Measurements from ENCODE around the gene SMAD3. TPM values are rescaled to one million over a fixed set of nuclear protein-coding genes. Genes with fewer than 3 reads are reported as not detected.
A peak's percentile ranks its signal among the peaks of the same experiment; 100 is the strongest.
"Not testable (repeated sequence)": the region's sequence is repeated elsewhere in the genome, so short reads cannot be mapped to it uniquely, and the experiment has no call there.

The SMAD3 gene
- total RNA-seq, 1 donor from 2014 or later: 34.6 TPM

DNA sequence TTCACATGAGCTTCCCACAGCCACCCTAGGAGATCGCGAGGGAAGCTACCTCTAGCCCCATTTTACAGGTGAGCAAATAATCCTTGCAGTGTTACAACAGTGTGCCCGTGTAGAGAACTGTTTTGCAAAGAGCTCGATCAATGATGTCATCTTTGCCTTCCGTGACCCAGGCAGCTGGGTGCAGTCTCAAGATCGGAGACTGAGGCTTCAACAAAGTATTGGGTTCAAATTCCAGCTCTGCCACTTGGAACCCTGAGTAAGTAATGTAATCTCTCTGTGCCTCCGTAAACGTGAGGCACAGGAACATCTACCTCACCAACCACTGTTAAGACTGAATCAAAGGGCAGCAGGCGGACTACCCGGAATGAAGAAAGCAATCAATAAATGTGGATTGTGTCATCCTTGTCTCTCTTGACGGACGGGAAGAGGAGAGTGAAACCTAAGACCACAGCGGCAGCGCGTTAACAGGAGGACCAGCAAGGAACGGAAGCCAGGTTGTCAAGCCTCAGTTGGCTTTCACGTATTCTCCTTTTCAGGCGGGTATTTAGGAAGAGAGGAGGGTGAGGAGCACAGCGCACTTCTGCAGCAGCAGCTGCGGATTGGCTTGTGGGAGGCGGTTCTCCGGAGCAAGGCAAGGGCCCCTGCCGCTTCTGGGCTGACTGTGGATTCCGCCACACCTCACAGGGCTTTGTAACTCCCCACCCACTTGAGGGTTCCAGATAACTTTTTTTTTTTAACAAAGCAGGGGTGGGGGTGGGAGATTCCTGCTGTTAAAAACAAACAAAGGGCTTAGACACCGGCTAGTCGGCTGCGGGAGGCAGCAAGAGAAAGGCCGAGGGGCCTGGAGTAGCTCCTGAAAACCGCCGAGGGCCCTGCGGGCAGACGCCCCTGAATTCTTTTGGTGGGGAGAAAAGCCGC is 1.5 kb upstream of the SMAD3 start:
- peak; percentile 52 for DNase-seq

DNA sequence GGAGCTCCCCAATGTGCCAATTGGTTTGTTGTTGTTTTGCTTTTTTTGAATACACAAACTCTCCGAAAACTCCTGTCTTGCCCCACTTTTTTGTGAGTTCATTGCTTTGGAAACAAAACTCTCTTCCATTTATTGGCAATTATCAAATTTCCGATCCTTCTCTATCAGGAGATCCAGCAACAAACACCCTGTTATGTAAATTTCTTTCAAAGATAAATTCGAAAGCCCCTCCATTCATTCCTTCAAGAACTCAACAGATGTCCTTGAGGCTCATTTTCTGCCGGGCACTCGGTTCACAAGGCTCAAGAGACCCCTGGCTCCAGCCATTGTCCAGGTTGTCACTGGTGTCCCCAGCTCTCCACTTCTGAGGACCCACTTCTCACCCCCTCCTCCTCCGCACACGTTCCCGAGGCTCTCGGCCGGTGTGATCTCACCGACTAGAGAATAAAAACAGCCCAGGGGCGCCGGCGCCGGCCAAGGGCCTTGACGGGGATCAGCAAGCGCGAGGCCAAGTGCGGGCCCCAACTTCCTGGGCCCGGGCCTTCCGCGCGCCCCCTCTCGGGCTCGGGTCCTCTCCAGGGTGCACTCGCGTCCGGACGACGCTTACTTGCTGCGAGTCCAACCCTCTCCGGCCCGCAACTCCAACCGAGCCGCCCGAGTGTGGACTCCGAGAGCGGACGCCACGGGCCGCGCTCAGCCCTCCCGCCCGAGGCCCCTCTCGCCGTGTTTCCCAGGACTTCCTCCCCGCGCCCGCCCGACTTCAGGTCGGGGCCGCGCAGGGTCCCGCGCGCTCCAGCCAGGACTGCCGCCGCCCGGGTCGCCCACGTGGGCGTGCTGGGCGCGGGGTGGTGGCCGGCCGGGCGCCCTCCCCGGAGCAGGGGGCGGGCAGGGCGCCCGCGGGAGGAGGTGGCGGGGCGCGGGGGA is 533 bp upstream of the SMAD3 start:
- peak; percentile 66 for DNase-seq

DNA sequence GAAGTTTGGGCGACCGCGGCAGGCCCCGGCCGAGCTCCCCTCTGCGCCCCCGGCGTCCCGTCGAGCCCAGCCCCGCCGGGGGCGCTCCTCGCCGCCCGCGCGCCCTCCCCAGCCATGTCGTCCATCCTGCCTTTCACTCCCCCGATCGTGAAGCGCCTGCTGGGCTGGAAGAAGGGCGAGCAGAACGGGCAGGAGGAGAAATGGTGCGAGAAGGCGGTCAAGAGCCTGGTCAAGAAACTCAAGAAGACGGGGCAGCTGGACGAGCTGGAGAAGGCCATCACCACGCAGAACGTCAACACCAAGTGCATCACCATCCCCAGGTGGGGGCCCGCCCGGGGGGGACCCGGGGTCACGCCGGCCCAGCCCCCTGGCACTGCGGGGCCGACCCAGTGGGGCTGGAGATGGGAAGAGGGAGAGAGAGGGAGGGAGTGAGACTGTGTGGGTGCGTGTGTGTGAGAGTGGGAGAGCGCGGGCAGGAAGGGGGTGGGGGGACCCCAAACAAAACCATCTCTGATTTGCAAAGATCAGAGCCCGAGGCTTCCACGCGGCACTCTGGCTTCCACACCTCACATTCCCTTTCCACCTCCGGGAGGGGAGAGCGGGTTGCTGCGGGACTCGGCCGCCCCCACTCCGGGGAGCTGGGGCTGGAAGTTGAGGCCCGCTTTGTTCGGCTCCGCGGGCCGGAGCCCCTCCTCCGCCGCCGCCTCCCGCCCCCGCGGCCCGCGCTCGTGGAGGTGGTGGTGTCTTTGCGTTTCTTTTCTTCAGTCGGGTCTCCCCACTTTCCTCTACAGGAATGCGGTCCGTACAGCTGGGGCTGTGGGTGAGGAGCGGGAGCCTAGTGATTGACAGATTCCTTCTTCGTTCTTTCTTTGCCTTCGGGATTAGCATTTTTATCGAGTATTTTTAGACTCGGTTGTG is 898 bp downstream of the SMAD3 start:
- DNase-seq: no peak

DNA sequence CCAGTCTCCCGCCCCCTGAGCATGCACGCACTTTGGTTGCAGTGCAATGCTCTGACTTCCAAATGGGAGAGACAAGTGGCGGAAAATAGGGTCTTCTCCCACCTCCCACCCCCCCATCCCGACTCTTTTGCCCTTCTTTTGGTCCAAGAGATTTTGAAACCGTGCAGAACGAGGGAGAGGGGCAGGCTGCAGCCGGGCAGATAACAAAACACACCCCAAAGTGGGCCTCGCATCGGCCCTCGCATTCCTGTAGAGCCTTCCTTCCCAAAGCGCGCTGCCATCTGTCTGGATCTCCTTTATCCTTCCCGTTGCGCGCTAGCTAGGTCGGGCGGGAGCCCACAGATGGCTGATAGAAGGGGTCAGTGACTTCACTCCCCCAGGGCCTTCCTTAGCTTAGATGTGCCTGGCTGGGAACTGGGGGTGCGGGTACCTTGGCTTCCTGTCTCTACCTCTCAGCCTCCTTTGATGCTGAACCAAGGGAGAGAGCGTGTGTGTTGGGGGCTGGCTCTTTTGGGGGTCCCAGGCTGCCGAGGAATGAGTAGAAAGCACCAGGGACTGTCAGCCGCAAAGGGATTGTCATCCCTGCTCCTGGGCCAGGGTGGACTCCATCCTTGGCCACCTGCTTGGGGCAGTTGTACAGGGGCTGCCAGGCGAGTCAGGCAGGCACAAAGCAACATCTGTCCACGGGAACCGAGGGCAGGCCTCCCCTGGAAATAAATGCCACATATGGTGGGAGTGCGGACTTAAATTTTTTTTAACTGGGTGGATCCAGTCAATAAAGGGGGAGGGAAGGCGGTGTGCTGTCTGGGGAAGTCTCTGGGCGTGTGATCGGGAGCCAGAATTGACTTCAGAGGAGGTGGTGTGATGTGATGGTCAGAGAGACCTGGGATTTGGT is 1.8 kb downstream of the SMAD3 start:
- no peak for DNase-seq

DNA sequence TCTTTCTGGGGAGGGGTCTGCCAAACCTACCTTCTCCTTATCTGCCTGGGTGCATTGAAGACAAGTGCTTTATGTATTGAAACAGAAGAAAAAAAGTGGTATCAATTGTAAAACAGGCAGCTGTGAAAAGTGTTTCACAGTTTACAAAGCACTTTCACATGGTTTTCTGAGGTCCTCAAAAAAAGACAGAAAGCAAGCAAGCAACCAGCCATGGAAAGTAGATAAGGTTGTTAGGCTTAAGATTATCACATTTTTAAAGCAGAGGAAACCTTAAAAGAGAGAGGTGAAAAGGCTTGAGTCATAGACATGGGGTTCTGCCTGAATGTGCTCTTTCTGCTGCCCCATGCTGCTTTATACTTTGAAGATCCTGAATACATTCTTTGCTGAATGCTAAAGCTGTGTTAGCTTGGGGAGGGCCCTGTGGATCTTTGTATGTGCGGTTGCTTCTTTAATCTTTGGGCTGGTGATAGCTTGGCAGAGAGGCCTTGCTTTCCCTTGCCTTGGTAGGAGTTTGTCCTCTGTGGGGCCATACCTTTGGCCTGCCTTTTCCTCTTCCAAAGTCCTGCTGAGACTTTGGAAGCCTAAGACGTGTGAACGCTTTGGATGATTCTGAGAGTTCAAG is 2.6 kb downstream of the SMAD3 start:
- no peak for DNase-seq

DNA sequence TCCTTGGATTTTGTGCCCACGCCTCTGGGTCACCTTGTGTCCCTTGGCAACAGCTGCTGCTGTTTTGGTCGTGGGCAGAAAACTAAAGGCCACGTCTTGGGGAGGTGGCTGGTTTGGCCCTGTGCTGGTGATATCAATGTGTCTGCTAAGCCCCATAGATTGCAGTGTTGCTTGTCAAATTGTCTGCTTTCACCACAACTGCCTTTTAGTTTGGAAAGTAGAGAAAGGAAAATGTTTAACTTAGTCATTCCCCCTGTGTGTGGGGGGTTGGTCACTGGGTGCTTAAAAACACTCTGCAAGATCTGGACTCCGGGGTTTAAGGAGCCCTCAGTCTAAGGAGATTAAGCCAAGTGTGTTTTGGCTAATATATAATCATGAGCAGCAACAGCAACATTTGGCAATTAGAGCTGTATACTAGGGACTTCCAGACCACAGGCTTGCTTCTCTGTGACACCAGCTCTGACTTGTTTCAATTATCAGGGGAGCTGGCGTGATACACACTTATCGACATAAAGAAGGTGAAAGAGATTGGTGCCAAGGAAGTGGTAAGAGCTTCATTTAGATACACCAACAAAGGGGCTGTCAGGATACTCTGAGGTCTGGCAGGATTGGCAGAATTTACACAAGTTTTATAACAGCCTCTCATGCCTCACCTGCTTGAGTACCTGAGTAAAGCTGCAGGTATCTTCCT is 3.5 kb downstream of the SMAD3 start:
- no peak for DNase-seq

DNA sequence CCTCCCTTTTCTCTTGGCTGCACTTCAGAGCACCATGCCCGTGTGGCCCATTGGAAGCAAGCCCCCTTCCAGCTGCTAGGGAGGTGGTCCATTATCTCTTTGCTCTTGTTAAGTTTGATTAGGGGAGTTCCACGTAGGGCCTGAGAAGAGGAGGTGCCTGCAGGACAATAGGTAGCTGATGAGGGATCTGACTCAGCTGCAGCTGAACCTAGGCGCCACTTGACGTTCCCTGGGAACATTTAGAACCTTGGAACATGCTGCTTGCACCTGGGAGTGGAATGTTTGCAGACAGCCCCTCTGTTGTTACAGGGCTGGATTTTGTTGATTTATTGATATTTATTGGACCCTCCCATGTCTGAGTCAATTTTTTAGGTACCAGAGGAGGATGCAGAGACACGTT is 4.7 kb downstream of the SMAD3 start:
- no peak for DNase-seq

DNA sequence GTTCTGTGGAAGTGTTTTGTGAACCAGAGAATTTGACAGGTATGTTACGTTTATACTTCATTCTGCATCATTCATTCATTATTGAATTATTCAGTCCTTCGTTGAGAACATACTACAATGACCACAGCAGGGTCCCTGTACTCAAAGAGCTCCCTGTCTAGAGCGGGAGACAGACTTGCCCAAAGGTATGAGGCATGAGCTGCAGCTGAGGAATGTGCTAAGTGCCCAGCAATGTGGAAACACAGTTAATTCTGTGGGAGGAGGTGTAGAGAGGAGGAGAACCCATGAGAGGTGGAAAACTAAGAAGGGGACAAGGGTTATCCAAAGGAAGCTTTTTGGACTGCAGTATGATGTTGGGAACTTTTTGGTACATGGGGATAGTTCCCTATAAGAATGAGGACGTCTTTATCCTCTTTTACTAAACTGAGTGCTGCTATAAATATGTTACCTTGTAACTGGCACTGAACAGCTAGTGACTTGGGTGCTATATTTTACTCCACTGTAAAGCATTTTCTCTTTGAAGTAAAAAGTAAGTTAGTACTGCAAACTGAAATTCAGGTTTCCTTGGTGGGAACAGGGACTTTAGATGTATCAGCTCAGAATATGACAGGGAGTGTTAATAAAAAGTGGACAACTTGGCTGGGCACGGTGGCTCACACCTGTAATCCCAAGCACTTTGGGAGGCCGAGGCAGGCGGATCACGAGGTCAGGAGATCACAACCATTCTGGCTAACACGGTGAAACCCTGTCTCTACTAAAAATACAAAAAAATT is 5.7 kb downstream of the SMAD3 start:
- DNase-seq: no peak

DNA sequence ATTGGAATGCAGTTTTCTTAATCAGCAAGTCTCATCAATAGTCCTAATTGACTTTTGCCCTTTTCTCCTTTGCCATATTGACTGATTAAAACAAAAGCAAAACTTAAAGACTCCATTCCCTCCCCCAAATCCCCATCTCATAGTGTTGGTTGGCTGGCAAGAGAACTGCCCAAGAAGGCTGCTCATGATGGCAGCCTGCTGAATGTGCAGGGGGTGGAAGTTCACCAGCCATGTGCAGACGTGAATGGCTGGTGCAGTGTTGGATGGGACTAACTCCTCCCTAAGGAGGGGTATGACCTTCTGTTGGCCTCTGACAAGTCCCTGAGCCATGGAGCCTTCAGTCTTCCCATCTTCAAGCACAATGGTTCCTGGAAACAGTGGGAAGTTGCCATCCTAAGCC is 7.0 kb downstream of the SMAD3 start:
- DNase-seq: no peak

DNA sequence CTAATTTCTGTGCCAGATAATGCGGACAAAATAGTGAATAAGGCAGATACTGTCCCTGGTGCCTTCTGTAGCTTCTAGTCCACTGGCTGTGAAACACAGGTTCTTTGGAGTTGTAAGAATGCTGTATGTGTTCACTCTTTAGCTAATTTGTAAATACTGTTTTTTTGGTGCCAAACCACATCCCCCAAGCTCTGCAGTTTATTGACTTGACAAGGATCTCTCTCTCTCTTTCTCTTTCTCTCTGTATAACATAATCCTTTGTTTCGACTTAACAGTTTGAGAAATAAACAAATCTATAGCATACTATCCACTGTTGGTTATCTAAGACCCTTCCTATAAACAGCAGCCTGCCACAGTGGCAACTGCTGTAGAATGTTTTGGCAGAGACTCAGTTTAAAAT is 7.6 kb downstream of the SMAD3 start:
- no peak for DNase-seq

DNA sequence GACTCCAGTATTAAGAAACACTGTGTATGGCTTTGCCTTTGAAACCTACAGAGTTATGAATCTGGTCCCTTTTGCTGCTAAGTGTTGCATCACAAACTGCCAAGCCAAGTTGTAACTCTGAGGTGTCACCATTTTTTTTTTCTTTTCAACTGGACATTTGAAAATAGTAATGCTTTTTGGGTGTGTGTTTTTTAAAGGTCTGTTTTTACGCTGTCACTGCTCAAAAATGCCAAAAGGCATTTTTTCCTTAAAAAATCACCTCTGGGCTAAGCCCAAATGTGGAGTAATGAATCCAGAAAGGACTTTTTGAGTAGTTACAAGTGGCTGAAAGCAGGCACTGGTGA is 9.5 kb downstream of the SMAD3 start:
- no peak for DNase-seq

DNA sequence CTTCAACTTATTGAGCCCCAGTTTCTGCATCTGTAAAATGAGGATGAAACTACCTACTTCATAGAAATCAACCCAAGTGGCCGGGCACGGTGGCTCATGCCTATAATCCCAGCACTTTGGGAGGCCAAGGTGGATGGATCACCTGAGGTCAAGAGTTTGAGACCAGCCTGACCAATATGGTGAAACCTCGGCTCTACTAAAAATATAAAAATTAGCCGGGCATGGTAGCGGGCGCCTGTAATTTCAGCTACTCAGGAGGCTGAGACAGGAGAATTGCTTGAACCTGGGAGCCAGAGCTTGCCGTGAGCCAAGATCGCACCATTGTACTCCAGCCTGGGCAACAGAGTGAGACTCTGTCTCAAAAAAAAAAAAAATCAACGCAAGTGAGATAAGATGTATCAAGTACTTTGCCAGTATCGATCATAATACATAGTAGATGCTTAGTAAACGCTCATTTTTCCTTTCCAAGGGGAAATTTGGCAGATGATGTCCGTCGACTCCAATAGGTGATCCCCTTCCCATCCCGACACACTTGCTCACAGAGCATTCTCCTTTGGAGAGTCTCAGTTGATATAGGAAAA is 10.2 kb downstream of the SMAD3 start:
- not testable (repeated sequence) for DNase-seq

DNA sequence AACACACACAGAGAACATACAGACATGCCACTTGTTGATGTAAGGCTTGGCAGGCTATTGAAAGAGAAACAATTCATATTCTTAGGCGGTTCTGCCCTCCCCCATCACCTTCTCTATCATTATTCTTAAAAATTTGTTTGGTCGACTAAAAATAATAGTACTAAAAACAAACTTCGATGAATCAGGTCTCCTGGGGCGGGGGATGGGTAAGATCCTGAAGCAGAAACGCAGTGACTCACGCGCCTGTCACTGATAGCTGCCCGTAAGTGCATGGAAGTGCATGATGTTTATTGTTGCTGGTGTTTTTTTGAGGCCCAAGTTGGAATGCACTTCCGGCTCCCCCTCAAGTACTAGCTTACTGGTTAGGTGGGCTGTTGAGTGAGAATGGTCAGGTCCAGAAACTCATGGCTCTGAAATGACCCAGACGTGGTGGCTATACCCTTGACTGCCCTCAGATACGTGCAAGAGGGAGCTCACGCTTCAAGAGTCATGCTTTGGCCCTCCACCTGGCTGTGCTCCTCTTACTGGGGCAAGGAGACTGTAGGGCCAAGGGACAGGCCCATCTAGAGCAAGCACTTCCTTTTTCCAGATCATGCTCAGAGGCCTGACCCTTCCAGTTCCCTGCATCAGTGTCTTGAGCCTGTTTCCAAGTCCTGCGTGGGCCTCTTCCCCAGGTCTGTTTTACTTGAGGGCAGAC is 10.9 kb downstream of the SMAD3 start:
- no peak for DNase-seq

DNA sequence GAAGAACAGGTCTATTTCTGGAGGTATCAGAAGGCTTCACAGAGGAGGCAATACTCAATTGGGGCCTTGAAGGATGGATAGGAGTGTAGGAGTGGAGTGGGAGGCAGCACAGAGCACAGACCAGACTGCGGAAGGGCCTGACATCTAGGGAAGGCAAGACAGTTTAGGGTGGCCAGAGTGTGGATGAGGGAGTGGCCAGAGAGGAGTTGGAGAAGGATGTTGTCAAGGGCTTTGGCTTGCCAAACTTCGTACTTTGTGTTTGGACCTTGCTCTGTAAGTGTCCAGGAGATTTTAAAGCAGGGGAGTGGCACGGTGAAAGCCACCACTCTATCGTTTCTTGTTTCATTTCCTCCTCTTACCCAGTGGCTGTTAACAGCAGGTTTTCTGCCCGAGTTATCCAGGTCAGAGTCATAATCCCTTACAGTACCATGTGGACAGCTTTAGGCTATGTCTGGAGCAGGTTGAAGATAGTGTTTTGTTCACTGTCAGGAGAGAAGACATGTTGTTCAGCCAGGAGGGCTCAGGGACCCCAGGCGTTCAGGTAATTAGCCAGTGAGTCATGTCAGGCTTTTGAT is 12.3 kb downstream of the SMAD3 start:
- DNase-seq: no peak

DNA sequence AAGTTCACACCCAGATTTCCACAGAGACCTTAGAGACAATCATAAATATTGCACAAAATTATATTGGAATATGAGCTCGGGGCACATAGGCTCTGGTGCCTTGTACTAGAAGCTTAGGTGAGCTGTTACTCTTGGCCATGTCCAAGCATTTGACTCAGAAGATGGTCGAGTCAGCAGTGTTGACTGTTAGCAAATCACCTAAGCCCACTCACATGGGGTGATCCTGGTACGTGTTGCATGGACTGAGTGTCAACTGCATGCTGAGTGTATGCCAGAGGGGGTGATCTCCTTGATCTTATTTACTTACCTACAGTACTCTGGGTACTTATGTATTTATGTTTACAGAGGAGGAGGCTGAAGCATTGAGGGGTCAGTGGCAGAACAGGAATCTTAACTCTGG is 14.0 kb downstream of the SMAD3 start:
- no peak for DNase-seq

DNA sequence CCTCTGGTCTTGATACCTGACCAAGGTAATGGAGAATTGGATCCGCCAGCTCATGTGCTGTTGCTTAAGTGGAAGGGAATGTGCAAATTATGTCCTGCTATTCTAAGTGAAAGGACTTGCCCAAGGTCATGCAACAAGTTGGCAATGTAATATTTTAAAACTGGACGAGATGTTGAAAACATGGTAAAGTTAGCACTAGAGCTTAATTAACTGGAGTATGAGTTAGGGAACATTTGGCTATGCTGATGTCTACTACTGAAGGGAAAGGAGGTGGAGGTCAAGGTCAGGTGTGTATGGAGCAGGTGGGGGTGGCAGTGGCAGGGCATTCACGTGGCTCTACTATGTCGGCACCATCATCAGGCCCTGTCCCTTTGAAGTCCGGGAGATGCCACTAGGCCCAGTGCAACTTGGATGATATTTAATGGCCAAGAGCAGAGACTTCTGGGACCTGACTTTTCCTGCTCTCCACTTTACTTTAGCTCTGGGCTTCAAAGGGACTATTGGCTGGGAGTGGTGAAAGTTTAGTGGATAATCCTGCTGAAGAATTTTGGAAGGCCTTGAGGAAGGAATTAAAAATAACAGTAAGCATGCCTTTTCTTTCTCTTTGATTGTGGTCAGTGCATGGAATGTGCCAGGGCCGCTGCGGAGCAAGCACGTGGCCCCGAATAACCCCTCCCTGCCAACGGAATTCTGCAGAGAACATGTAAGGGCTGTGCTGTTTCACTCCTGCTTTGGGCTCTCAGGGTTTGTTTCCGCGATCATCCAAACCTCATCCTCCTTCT is 14.9 kb downstream of the SMAD3 start:
- DNase-seq: no peak

DNA sequence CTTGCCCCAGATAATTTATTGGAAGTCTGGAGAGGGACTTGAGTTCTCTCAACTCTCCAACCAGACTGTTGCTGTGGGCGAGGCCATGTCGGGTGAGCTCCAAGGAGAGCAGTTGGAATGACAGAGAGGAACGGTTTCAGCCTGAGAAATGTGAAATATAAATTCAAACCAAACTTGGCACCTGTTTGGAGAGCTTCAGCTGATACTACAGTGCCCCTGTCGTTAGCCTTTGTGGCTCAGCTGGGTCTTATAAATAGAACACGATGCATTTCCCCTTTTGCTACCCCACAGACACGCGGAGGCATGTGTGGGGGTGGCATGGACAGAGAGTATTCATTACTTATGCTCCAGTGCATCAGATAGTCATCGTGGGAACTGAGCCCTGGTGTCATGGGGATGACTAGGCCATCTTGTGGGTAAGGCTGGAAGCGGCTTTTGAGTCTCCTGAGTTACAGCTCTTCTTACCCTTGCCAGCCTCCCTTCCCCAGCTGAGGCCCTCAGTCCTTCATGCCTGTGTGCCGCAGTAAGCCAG is 15.6 kb downstream of the SMAD3 start:
- DNase-seq: peak; percentile 31
